ENCODE results near the gene NBR1. TPM values are rescaled to one million over a fixed set of nuclear protein-coding genes. Genes with fewer than 3 reads are reported as not detected.

NBR1 gene
- 27.0 and 27.8 TPM in 2 replicates for polyA plus RNA-seq (2013)

- H4K91ac ChIP-seq (ENCODE audit: low read depth, low read length): peak within 1 kb of the TSS; percentile 32
- peak within 1 kb of the TSS; percentile 57 for H3K4ac ChIP-seq (ENCODE audit: low read depth, low read length)
- no peak within 1 kb of the TSS for H3K23ac ChIP-seq (ENCODE audit: low read length)
- H3K4me3 ChIP-seq (ENCODE audit: low read depth, low read length): peak within 1 kb of the TSS; percentile 94
- H3K27me3 ChIP-seq (ENCODE audit: insufficient read depth, low read length): no peaks in the 10 kb centered on the region
- DNase-seq: peak; percentile 95 to 99
- H4K8ac ChIP-seq (ENCODE audit: low read depth, low read length): peak within 1 kb of the TSS; percentile 95
- H2BK5ac ChIP-seq (ENCODE audit: low read depth, low read length, poor library complexity): peak within 1 kb of the TSS; percentile 64
- peak within 1 kb of the TSS; percentile 33 for H3K18ac ChIP-seq (ENCODE audit: low read length)
- H3K27ac ChIP-seq (ENCODE audit: low read depth, low read length): peak within 1 kb of the TSS; percentile 76
- H3K9me3 ChIP-seq (ENCODE audit: insufficient read depth, low read depth, low read length): no peaks in the 10 kb centered on the region
- peak within 1 kb of the TSS; percentile 50 for H2BK120ac ChIP-seq (ENCODE audit: insufficient read depth, low read length, poor library complexity)
- H2AFZ ChIP-seq (ENCODE audit: insufficient read depth, low read length, poor library complexity): peak within 1 kb of the TSS; percentile 92
- peaks cover 4 to 5% of the 10 kb centered on the region in 2 experiments for H3K4me1 ChIP-seq (ENCODE audit: control insufficient read depth in 1 of 2, insufficient read depth in 2 of 2, low read length in 2 of 2)
- WGBS (ENCODE audit: extremely low coverage, insufficient coverage, insufficient read length): no CpG with 5 or more reads among the region's 41 CpGs
- peaks cover 5% of the 10 kb centered on the region for H3K79me2 ChIP-seq (ENCODE audit: control insufficient read depth, insufficient read depth, low read length, poor library complexity)
- H3K9ac ChIP-seq (ENCODE audit: low read length): peak within 1 kb of the TSS; percentile 73
- peak within 1 kb of the TSS; percentile 15 for H2BK12ac ChIP-seq (ENCODE audit: low read length)
- H3K79me1 ChIP-seq (ENCODE audit: low read length): peaks cover 11% of the 10 kb centered on the region
- peak within 1 kb of the TSS; percentile 91 for H3K4me2 ChIP-seq (ENCODE audit: low read length)
- H3K36me3 ChIP-seq (ENCODE audit: control insufficient read depth in 1 of 2, insufficient read depth in 2 of 2, low read length in 2 of 2): peaks cover 0 to 5% of the 10 kb centered on the region in 2 experiments
- H2AK5ac ChIP-seq (ENCODE audit: low read length): peak within 1 kb of the TSS; percentile 6
- peak within 1 kb of the TSS; percentile 90 for H4K12ac ChIP-seq (ENCODE audit: low read depth, low read length)
- peak within 1 kb of the TSS; percentile 53 for H3K14ac ChIP-seq (ENCODE audit: low read length)
Measured at GRCh38 chr17:43170766-43171585, at the start of gene NBR1. TSS of gene NBR1 (plus strand) at chr17:43171214. CDS start at chr17:43175800, 4,586 bp downstream.

GRCh38 chr17:43125133-43125966 lies 45.7 kb upstream of the NBR1 start, which contains the start of gene BRCA1:
TSS of gene BRCA1 (minus strand) at chr17:43125364. CDS start at chr17:43124096, 1,268 bp downstream.
- H3K23ac ChIP-seq (ENCODE audit: low read length): no peak within 1 kb of the TSS

GRCh38 chr17:43125967-43126910 lies 44.8 kb upstream of the NBR1 start:
- H4K8ac ChIP-seq (ENCODE audit: low read depth, low read length): peak overlapping the region; percentile 75
- H3K4me3 ChIP-seq (ENCODE audit: low read depth, low read length): peak overlapping the region; percentile 72
- no peak overlapping the region for H3K23ac ChIP-seq (ENCODE audit: low read length)
- H2BK12ac ChIP-seq (ENCODE audit: low read length): no peak overlapping the region
- H3K27ac ChIP-seq (ENCODE audit: low read depth, low read length): no peak overlapping the region
- H2BK5ac ChIP-seq (ENCODE audit: low read depth, low read length, poor library complexity): no peak overlapping the region
- no peaks in the 10 kb centered on the region for H3K9me3 ChIP-seq (ENCODE audit: insufficient read depth, low read depth, low read length)
- peak; percentile 68 to 83 for DNase-seq
- H3K4me2 ChIP-seq (ENCODE audit: low read length): peak overlapping the region; percentile 57
- H3K79me1 ChIP-seq (ENCODE audit: low read length): peaks cover 6% of the 10 kb centered on the region
- H3K9ac ChIP-seq (ENCODE audit: low read length): peak overlapping the region; percentile 60
- H4K91ac ChIP-seq (ENCODE audit: low read depth, low read length): peak overlapping the region; percentile 35
- H2AK5ac ChIP-seq (ENCODE audit: low read length): peak overlapping the region; percentile 16
- H3K36me3 ChIP-seq (ENCODE audit: control insufficient read depth in 1 of 2, insufficient read depth in 2 of 2, low read length in 2 of 2): peaks cover 2 to 6% of the 10 kb centered on the region in 2 experiments
- peak overlapping the region; percentile 1 for H4K12ac ChIP-seq (ENCODE audit: low read depth, low read length)
- H3K4ac ChIP-seq (ENCODE audit: low read depth, low read length): peak overlapping the region; percentile 15
- peak overlapping the region; percentile 12 for H3K14ac ChIP-seq (ENCODE audit: low read length)
- peaks cover 0 to 5% of the 10 kb centered on the region in 2 experiments for H3K4me1 ChIP-seq (ENCODE audit: control insufficient read depth in 1 of 2, insufficient read depth in 2 of 2, low read length in 2 of 2)
- no peak overlapping the region for H3K18ac ChIP-seq (ENCODE audit: low read length)
- WGBS (ENCODE audit: extremely low coverage, insufficient coverage, insufficient read length): no CpG with 5 or more reads among the region's 59 CpGs
- H3K27me3 ChIP-seq (ENCODE audit: insufficient read depth, low read length): no peaks in the 10 kb centered on the region
- H3K79me2 ChIP-seq (ENCODE audit: control insufficient read depth, insufficient read depth, low read length, poor library complexity): peaks cover 2% of the 10 kb centered on the region
- no peak overlapping the region for H2AFZ ChIP-seq (ENCODE audit: insufficient read depth, low read length, poor library complexity)
- no peak overlapping the region for H2BK120ac ChIP-seq (ENCODE audit: insufficient read depth, low read length, poor library complexity)

More at GRCh38 chr17:43125133-43125966, 45.7 kb upstream of the NBR1 start, which contains the start of gene BRCA1:
- H3K4me2 ChIP-seq (ENCODE audit: low read length): peak within 1 kb of the TSS; percentile 79
- peaks cover 4 to 6% of the 10 kb centered on the region in 2 experiments for H3K36me3 ChIP-seq (ENCODE audit: control insufficient read depth in 1 of 2, insufficient read depth in 2 of 2, low read length in 2 of 2)
- H3K79me1 ChIP-seq (ENCODE audit: low read length): peaks cover 6% of the 10 kb centered on the region
- no peak within 1 kb of the TSS for H2BK12ac ChIP-seq (ENCODE audit: low read length)
- H2BK120ac ChIP-seq (ENCODE audit: insufficient read depth, low read length, poor library complexity): peak within 1 kb of the TSS; percentile 38
- peaks cover 2% of the 10 kb centered on the region for H3K79me2 ChIP-seq (ENCODE audit: control insufficient read depth, insufficient read depth, low read length, poor library complexity)
- peak within 1 kb of the TSS; percentile 77 for H3K4me3 ChIP-seq (ENCODE audit: low read depth, low read length)
- H4K12ac ChIP-seq (ENCODE audit: low read depth, low read length): peak within 1 kb of the TSS; percentile 73
- DNase-seq: peak; percentile 99 to 100
- no CpG with 5 or more reads among the region's 38 CpGs for WGBS (ENCODE audit: extremely low coverage, insufficient coverage, insufficient read length)
- peak within 1 kb of the TSS; percentile 73 for H3K4ac ChIP-seq (ENCODE audit: low read depth, low read length)
- no peaks in the 10 kb centered on the region for H3K9me3 ChIP-seq (ENCODE audit: insufficient read depth, low read depth, low read length)
- peaks cover 0 to 5% of the 10 kb centered on the region in 2 experiments for H3K4me1 ChIP-seq (ENCODE audit: control insufficient read depth in 1 of 2, insufficient read depth in 2 of 2, low read length in 2 of 2)
- peak within 1 kb of the TSS; percentile 50 for H3K14ac ChIP-seq (ENCODE audit: low read length)
- H3K18ac ChIP-seq (ENCODE audit: low read length): peak within 1 kb of the TSS; percentile 77
- peak within 1 kb of the TSS; percentile 16 for H2AK5ac ChIP-seq (ENCODE audit: low read length)
- H2AFZ ChIP-seq (ENCODE audit: insufficient read depth, low read length, poor library complexity): peak within 1 kb of the TSS; percentile 99
- H4K91ac ChIP-seq (ENCODE audit: low read depth, low read length): peak within 1 kb of the TSS; percentile 67
- H2BK5ac ChIP-seq (ENCODE audit: low read depth, low read length, poor library complexity): peak within 1 kb of the TSS; percentile 68
- no peaks in the 10 kb centered on the region for H3K27me3 ChIP-seq (ENCODE audit: insufficient read depth, low read length)
- H4K8ac ChIP-seq (ENCODE audit: low read depth, low read length): peak within 1 kb of the TSS; percentile 94
- H3K27ac ChIP-seq (ENCODE audit: low read depth, low read length): peak within 1 kb of the TSS; percentile 45
- H3K9ac ChIP-seq (ENCODE audit: low read length): peak within 1 kb of the TSS; percentile 60

Data from trophoblast cell (in vitro differentiated cells and primary cell).